TTC549 (cell line): ENCODE results near the gene DNAJC3.
"Not testable (repeated sequence)": the region's sequence is repeated elsewhere in the genome, so short reads cannot be mapped to it uniquely, and the experiment has no call there.

Source experiments
- FAIRE-seq: peaks from 2 replicates; lab custom pipeline; 2012; peaks lifted over from hg19 to GRCh38; lab: Jason Lieb, UNC

The DNAJC3 gene, protein sequence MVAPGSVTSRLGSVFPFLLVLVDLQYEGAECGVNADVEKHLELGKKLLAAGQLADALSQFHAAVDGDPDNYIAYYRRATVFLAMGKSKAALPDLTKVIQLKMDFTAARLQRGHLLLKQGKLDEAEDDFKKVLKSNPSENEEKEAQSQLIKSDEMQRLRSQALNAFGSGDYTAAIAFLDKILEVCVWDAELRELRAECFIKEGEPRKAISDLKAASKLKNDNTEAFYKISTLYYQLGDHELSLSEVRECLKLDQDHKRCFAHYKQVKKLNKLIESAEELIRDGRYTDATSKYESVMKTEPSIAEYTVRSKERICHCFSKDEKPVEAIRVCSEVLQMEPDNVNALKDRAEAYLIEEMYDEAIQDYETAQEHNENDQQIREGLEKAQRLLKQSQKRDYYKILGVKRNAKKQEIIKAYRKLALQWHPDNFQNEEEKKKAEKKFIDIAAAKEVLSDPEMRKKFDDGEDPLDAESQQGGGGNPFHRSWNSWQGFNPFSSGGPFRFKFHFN

DNA sequence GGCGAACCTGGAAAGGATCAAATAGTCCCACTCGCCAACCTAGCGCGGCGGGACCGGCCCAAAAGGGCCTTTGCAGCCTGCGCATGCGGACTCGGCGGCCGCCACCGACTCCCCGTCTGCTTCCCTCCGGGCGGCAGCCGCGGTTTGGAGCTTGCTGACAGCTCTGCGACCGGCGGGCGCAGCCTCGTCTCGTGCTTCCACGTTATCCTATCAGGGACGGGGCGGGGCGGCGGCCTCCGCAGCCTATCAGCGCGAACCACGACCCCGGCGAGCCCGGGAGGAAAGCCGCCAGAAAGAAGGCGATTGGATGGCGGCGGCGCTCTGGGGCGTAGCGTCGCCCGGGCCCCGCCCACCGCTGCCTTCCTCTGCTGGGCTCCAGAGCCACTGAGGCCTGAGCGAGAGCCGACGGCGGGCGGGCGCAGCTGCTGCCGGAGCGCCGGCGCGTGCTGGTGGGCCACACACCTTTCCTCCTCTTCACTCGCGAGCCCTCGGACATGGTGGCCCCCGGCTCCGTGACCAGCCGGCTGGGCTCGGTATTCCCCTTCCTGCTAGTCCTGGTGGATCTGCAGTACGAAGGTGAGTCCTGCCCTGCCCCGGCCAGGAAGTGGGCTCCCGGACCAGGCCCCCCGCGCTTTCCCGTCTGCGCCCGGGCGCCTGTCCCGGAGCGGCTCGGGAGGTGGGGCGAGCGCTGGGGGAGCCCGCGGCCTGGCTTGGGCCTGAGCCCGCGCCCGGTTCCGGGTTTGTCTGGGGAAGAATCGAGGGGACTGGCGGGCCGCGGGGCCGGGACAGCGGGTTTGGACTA lies at the start of gene DNAJC3:
DNAJC3 (plus strand) TSS at position 378 of the 802 bp plus-strand sequence; CDS start at position 495, 117 bp downstream.
- FAIRE-seq, result peak; percentile 83

GRCh38 chr13:95627590-95627989 lies 49.3 kb upstream of the DNAJC3 start:
- no peak for FAIRE-seq

DNA sequence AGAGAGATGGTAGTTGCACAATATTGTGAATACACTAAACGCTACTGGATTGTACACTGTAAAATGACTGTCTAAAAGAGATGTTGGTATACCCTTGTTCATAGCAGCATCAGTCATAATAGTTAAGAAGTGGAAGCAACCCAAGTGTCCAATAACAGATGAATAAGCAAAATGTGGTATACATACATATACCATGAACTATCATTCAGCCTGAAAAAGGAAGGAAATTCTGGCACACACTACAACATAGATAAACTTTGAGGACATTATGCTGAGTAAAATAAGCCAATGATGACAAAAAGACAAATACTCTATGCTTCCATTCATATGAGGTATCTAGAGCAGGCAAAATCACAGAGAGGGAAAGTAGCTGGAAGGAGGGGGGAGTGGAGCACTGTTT lies 48.5 kb upstream of the DNAJC3 start:
- FAIRE-seq, result no peak

DNA sequence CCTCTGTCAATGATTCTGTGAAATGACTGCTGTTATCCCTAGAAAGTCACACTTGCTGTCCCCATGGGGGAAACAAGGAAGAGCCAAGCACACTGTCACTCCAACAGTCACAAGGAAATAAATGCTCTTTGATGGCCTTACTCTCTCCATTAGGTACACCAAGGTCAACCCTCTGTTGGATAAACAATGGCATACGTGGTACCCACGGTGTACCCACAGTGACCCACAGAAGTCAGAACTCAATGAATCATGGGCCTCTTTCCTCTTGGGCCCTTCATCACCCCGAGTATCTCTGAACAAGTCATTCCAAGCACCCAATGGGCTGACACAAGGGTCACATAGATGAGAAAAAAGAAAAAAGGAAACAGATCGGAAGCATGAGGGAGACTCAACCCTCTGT lies 47.9 kb upstream of the DNAJC3 start:
- FAIRE-seq, result no peak

DNA sequence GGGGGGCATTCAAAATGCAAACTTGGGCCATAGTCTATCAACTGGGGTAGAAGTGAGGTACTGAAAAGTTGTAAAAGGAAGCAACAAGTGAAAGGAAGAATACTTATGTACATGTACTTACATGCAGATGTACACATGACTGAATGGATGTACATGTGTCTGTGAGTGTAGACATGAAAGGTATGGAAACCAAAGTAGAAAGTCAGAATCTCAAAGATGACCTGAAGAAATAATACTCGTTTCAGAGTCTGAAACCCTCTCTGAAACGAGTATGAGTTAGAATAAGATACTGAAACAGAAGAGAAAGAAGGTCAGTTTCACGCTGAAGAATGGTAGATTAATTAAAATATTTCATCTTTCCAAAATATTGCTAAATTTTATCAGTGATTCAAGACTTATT lies 46.3 kb upstream of the DNAJC3 start:
- no peak for FAIRE-seq

DNA sequence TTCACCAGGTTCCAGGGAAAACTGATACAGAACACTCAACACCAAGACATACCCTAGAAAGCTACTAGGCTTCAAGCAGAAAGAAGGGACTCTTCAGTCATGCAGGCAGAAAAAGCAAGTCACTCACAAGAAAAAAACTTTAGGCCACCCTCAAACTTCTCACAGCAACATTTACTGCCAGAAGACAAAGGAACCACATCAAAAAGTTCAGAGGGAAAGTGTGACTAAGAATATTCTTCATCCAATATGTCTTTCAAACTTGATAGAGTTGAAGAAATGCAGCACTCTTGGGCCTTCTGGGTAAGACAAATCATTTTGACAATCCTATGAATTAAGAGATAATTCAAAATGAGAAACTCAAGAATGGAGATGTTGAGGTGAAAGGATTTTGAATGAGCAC lies 40.1 kb upstream of the DNAJC3 start:
- FAIRE-seq, result no peak

DNA sequence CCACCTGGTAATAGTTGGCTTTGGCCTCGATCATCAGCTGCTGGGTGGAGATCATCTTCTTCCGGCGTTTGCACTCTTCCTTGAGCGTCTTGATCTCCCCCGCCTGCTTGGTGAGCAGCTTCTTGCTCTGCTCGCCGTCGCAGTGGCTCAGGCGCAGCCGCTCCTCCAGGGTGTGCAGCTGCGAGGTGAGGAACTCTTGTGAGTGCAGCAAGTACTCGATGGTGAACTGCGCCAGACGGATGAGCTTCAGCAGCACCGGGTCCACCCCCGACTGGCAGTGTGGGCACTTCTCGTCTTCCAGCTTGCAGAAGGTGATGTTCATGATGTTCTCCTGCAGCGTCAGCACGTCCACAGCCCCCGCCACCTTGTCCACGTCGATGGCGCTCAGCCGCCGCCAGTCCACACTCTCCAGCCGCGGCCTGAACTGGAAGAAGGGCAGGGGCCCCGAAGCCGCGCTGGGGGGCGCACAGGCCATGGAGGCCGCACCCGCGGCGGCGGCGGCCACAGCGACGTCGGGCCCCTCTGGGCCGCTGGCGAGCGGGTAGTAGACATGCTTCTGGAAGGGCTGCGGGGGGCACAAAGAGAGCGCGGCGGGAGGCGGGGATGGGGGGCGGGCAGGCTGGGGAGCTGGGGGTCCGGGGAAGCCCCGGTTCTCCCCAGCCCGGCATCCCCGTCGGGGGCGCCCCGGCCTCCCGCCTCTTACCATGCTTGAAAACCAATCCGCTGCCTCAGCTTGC lies 35.5 kb upstream of the DNAJC3 start:
- FAIRE-seq, result no peak

GRCh38 chr13:95642028-95642621 lies 34.8 kb upstream of the DNAJC3 start:
- FAIRE-seq, result no peak

DNA sequence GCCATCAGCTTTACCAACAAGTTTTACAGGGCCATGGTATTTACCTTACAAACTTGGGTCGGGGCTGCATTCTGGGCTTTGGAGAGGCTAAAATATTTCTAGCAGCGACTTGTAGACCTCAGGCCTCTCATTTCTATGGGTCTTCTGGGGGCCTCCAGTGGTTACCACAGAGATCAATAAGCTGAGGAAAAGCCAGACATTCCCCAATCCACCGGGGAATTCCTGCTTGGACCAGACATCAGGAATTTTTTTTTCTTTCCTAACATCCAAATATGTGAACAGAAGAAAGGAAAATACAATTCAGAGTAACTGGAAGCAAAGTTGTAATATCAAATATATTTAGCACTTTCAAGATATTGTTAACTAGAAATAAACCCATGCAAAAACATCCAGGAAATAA lies 33.9 kb upstream of the DNAJC3 start:
- no peak for FAIRE-seq

GRCh38 chr13:95643571-95643935 lies 33.4 kb upstream of the DNAJC3 start:
- FAIRE-seq, result no peak

DNA sequence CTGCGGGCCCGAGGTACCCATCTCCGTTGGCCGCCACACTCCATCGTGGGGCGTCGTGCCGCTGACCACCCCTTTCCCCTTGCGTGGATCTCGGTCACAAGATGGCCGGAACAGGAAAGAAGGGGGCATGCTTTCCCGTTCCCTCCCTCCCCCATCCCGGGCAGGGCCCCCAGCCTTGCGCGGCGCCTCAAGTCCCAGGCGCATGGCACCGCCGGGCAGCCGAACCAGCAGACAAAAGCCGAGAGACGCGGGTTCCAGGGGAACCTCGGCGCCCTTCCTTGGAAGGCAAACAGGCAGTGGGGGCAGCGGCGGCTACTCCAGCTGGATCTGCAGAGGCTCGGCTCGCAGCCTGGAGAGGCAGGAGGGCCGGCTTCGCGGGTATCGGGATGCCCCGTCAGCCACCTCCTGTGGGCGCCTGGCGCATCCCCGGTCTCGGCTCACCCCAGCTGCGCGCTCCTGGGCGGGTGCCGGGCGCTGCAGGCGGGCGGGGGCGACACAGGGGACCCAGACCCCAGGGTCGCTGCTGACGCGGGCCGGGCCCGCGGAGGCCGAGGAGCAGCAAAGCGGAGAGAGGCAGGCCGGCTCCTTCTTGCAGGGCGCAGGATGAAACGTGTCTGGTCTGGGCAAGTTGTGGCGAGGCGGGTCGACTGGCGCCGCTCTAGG lies 32.9 kb upstream of the DNAJC3 start:
- no peak for FAIRE-seq

- FAIRE-seq, result peak; percentile 58
Observed at GRCh38 chr13:95644601-95645052, 32.3 kb upstream of the DNAJC3 start, which contains the start of gene DZIP1. TSS of gene DZIP1 (minus strand) at chr13:95644706. CDS start at chr13:95642029, 2,677 bp downstream.

- no peak for FAIRE-seq
Observed at GRCh38 chr13:95647321-95647720, 29.6 kb upstream of the DNAJC3 start.

DNA sequence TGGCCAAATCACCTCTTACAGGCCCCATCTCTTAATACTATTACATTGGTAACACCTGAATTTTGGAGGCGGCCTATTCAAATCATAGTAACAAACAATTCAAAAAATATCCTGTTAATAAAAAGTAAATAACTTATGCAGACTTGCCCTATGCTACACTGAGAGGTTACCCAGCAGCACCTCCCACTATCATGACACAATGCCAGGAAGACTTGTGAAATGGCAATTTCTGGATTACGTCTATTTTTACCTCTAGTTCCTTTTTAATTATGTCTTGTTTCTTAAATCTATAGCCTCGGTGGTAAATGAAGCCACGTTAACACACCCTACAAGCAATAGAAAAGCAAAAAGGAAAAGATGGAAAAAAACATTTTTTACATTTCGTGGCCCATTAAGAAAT lies 26.2 kb upstream of the DNAJC3 start:
- FAIRE-seq, result no peak

GRCh38 chr13:95652244-95652764 lies 24.6 kb upstream of the DNAJC3 start:
- no peak for FAIRE-seq

DNA sequence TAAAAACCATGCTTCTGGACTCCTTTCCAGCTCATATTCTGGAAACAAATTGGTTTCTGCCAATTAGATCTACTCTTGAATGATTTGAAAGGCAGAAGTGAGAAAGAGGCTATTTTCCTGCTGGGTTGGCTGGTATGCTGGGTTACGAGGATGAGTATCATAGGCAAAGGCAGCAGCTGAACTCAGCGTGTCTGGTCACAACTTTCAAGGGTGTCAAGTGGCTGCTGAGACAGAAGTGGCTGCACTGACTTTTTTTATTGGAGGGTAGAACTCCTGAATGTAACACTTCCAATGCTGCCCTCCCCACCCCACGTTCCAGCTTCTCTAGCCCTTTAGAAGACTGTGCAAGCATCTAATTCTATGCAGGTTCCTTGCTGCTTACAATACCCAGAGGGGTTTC lies 24.1 kb upstream of the DNAJC3 start:
- no peak for FAIRE-seq

DNA sequence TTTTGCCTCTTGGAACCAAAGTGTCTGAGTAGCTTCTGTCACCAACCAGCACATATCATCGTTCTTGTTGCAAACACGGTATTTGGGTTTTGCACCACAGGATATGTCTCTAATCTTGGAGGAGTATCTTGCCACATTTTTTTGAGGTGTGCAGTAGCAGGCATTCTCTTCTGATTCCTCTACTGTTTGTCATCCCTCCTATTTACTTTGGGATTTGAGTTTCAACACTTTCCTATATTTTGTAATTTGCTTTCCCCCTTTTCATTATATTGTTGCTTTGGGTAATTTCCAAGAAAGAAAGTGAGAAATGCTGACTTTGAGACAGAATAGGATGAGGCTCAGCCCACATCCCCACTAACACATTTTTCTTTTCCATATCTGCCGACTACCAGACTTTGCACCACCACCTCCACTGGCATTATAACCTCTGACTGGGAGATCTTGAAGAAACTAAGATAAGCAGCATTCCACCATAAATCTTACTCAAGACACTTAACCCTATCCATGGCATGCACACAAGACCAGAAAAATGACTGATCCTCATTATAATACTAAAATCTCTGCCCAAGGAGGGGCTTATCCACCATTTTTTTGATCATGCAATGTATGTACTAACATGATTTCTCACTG lies 20.4 kb upstream of the DNAJC3 start:
- FAIRE-seq, result no peak

- FAIRE-seq, result no peak
Observed at GRCh38 chr13:95659500-95659899, 17.4 kb upstream of the DNAJC3 start.

- FAIRE-seq, result peak; percentile 88
Observed at GRCh38 chr13:95660981-95661581, 15.9 kb upstream of the DNAJC3 start.

DNA sequence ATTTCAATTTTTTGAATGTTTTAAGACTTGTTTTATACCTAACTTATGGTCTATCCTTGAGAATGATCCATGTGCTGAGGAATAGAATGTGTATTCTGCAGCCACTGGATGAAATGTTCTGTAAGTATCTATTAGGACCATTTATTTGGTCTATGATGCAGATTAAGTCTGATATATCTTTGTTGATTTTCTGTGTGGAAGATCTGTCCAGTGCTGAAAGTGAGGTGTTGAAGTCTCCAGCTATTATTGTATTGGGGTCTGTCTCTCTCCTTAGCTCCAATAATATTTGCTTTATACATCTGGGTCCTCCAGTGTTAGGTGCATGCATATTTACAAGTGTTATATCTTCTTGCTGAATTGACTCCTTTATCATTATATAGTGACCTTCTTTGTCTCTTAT lies 9.7 kb upstream of the DNAJC3 start:
- not testable (repeated sequence) for FAIRE-seq
